Ramos (cell line): ENCODE measurements around the gene IGSF9B.

Source experiments
- in situ Hi-C: fragments of 300-500 bp; cut with MboI; formaldehyde crosslinking; loops from one replicate; pipeline ENCODE4 v1.14.3; 2022; ENCODE audit warnings: low sequenced_read_pairs; ENCODE audit not compliant: unreplicated experiment

Gene IGSF9B

DNA sequence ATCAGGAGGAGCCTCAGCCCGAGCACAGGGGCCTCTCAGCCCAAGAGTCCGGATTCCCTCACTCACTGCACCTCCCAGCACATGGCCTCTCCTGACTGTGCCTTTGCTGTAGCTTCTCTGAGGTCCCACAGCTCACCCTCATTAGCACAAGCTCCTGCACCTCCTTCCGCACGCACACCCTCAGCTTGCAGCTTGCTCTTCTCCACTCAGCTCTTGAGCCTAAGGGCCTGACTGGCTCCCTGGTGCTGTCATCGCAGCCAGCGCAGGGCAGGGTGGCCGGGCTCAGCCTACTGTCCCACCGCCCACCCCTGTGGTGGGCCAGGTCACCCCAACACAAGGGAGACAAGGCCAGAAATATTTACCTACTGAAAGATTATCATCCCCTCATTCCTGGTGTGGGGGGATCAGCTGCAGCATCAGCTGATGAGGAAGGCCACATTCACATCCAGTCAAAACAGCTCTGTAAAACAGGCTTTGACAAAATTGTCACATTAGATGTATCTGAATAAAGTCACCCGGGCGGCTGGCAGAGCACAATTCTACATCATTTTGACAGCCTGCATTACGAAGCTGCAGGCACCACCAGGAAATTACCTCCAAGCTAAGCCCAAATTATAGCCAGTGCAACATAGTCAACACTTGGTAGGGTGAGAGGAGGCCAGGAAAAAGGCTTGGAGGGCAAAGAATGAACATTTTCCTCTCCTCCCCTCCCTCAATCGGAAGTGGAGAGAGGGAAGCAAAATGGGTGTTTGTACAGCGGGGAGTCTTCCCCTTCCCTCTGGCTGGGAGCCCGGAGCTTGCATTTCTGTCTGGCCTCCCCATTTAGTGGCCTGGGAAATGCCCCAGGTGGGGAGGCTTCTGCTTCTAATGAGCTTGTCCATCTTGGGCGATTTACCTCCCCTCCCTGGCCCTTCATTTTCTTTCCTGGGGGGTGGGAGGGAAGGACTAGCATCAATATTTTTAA, 29.5 kb upstream of the IGSF9B start:
- in situ Hi-C loops: no loop called here

DNA sequence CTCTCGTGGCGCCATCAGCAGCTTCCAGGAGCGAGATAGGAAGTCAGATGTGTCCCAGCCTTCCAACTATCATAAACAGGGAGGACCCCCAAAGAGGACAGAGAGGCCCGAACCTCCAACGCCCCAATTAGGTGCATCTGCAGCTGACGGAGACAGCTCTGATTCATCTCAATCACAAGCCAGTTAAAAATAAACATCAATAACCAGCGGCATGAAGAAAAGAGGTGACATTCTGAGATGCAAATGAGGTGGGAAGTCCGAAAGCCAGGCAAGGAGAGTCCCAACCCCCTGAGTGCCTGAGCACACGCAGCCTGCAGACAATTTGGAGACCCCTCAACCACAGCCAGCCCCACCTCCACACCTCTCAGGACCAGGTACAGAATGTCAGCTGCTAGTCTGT, 28.1 kb upstream of the IGSF9B start:
- in situ Hi-C loops: no loop called here

DNA sequence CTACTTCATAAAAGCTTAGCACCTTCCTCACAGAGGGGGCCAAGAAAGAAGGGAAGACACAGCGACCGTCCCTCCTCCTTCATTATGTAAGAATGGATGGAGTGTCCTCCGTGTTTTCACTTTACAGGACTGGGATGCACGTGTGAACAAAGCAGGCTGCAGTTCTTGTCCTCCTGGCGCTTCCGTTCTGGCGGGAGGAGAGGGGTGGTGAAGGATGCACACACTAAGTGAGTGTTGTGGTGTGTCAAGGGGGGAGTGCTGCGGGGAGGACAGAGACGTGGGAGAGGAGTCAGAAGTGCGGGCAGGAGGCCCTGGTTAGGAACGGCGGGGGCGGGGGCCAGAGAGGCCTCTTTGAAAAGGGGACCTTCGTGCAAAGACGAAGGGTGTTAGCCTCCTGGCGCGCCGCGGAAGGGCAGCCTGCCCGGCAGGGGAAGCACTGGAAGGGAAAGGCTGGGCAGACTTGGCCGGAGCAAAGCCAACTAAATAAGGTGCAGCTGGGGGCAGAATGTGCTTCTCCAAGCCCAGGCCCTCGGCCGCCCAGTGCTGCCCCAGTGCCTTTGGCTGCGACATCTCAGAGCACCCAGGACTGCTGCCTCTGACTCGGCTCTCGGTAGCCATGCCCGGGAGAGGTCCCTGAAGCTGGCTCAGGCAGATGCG, 27.0 kb upstream of the IGSF9B start:
- in situ Hi-C loops: no loop called here

DNA sequence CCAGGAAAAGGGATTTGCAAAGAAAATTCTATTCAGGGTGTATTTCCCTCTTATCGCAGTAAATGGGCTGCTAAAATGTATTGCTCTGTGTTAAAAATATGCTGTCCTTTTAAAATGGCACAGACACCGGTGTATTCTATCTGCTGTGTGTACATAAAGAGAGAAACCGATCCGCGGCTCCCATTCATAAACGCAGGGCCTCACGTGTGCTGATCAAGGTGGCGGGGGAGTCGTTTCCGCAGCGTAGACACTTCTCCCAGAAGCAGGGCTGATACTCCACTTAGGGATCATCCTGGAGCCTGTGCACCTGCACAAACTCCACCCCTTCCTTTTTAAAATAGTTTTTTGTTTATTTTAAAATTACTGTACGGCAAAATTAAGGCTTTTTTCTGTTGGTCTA, 26.1 kb upstream of the IGSF9B start:
- in situ Hi-C loops: no loop called here

DNA sequence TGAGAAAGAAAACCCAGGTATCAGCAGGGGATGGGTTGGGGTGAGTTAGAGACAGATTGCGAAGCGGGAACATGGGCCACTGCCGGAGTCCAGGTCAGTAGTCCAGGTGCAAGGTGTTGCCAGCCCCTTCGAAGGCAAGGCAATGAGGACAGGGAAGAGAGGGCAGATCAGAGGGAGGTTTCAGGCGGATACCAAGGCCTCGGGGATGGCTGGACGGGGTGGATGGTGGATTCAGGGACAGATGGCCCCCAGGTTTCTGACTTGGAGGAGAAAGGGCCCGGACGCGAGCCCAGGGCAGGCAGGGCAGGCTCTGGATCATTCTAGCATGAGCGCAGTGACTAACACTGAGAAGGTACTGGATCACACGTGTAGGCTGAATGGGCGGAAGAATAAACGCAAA, 25.4 kb upstream of the IGSF9B start:
- in situ Hi-C loops: no loop called here

DNA sequence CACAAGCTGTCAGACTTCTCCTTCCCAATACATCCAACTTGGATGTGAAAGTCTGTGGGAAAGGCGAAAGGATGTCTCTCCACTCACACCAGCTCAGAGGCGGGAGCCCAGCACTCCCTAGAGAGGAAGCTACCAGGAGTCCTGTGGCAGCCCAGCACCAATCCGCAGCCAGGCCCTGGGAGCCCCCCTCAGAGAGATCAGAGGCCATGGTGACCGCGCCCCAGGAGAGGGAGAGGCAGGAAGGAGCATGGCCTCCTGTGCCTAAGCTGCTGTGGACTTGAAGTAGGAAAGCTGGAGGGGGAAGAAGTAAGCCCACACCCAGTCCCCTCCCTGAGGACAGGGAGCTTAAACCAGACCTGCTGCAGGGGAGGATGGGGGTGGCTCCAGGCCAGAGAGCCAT, 24.4 kb upstream of the IGSF9B start:
- in situ Hi-C loops: no loop called here

DNA sequence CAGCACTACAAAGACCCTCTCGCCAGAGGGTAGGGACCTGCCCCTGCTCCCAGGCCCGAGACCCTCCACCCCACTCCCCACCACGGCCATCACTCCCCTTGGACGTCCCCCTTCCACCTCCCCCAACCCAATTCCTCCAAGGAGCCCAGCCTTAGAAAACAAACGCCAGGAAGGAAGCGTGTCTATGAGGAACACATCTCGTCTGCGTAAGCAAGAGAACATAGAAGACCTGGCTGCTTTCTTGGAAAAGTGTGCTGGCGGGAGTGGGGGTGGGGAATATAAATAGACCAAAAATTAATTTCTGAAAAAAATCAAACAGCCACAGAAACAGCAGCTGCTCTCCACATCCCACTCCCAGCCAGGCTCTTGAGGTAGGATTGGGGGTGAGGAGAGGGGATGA, 23.9 kb upstream of the IGSF9B start:
- in situ Hi-C loops: no loop called here

DNA sequence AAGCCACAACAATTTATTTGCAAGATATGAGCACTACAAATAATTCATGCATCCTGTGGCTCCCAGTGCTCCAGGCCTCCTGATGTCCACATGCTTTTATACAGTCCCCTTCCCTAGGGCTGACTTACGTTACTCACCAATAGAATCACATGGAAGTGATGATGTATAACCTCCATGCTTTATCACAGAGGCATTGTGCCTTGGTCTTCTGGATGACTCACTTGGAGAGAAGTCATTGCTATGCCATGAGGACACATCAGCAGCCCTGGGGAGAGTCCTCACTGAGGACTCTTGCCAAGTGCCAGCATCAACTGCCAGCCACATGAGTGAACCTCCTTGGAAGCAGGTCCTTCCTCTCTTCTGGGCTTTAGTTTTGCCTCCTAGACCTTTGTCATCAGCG, 22.0 kb upstream of the IGSF9B start:
- in situ Hi-C loops: no loop called here

DNA sequence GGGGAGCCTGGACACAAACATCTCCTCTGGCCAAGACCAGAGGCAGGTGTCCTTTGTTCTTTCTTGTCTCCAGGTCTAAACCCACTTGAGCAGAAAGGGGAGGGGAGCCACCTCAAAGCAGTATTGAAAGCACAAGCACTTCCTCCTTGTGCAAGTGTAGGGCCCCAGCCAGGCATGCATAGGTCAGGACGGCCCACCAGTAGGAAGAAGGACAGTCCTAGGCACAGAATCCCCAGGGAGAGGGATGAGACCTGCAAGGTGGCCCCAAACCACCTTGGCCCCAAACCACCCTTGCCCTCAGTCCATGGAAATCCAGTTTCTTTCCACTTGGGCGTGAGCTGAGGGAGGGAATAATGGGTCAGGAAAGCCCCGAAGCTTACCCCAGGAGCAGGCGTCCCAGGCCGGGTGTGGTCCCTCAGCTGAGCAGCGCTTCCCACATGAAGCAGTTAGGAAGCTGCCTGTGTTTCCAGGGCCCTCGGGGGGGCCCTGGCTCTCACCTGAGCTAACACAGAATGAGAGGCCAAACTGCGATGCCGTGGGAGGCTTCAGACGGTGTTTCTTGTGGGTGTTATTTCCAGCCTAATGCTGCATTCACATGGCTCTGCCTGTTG, 20.4 kb upstream of the IGSF9B start:
- in situ Hi-C loops: no loop called here

DNA sequence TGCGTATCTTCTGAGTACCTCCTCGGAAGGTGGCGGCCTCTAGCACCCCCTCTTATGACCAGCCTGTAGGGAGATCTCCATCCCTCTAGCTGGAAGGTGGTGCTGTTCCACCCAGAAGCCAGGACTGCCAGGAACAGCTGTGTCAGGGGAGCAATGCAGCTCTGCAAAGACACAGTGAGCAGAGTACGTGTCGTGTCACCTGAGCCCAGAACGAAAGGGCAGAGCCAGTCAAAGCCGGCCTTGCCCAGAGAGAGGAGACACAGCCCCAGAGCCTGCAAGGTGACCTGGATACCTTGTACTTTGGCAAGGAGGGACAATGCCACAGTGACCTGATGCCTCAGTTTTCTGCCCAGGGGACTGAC, 18.7 kb upstream of the IGSF9B start:
- in situ Hi-C loops: no loop called here

DNA sequence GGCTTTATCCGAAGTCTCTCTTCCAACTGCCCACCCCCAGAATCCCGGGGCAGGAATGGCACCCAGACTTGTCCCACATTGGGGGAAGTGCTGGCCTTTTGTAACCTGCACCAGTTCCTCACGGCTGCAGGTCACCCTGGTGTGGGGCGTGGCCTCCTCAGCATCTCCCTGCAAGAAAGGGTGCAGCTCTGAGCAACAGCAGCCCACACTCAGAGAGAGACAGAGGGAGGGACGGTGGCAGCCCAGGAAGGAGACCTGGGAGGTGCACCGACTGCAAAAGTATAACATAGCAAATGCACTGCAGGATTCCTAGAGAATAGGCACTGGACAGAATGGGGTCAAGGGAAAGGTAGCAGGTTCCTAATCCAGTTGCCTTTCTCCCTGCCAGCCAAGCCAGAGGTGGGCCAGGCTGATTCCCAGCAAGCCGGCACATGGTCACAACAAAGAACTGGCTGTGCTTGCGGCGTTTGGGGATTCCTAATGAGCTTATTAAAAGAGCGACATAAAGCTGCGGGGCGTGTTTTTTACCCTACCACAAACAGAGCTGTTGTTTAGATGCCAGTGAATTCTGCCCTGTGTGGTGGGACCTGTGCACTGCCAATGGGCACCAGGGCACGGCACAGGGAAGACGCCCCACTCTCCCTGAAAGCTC, 18.2 kb upstream of the IGSF9B start:
- in situ Hi-C loops: no loop called here

DNA sequence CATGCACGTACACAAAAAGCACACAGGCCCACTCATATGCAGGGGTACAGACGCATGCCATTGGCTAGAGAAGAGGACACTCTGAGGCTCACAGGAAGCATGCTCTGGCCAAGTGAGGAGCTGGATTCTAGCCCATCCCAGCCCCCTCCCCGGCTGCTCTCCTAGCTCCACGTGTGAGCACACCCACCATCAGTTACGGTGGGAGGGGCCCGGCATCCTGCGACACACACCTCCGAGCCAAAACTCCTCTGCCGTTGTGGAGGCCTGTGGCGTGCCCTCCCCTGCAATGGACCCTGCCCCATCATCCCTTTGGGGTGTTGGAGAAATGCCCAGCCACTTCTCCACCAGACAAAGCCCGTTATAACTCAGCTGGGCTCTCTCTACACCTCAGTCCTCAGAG, 15.1 kb upstream of the IGSF9B start:
- in situ Hi-C loops: no loop called here

DNA sequence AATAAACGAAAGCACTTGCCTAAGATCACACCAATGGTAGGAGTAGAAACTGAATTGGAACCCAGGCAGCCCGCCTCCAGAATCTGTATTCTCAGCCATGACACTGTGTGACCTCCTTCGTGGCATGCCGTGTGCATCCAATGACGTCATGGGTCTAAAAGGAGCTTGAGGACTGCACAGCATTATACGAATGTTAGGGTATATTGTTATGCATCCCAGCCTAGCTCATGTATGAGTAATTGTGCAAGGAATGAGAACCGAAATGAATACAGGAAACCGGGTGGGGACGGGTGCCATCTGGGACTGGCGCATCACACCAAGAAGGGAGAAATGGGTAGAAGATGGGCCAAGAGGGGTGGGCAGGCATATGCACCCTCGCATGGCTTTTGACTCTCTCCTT, 12.3 kb upstream of the IGSF9B start:
- in situ Hi-C loops: no loop called here

DNA sequence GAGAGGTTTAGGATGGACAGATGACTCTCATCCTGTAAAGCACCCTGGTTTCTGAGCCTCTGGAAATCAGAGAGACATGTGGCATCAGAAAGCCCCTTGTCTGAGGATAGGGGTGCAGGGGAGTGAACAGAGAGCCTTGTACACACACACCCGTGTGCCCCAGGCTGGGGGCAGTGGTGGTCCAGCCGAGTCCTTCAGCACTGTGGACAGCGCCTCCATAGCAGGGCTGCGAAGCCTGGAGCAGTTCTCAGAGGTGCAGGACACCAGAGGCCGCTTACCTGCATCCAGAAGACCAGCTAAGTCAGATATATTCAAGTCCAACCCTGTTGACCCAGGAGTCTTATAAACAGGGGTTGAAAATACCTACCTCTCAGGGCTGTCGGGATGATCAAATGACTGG, 11.5 kb upstream of the IGSF9B start:
- in situ Hi-C loops: no loop called here

DNA sequence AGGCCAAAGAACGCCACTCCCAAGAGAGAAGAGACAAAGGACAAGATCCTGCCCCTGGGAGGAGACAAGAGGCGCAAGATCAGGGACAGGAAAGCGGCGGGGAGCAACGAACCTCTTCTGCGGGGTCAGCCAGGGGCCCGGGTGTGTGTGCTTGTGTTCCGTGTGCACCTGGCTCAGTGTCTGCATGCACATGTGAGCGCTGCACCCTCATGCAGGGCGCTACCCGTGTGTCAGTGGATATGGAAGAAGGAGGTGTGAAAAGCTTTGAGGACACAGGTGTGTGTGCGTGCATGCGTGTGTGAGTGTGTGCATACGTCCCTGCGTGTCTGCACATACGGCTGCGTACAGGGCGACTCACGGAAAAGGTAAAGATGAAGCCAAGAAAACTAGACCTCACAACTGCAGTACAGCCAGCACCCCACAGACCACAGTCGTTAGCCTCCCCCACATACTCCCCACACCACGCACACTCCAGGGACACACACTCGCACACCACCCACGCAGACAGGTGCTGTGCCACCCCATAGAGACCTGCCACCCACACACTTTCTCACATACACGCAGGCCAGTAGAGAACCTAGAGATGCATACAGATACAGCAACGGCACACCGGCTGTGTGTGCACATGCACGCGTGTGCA, 11.0 kb upstream of the IGSF9B start:
- in situ Hi-C loops: no loop called here

DNA sequence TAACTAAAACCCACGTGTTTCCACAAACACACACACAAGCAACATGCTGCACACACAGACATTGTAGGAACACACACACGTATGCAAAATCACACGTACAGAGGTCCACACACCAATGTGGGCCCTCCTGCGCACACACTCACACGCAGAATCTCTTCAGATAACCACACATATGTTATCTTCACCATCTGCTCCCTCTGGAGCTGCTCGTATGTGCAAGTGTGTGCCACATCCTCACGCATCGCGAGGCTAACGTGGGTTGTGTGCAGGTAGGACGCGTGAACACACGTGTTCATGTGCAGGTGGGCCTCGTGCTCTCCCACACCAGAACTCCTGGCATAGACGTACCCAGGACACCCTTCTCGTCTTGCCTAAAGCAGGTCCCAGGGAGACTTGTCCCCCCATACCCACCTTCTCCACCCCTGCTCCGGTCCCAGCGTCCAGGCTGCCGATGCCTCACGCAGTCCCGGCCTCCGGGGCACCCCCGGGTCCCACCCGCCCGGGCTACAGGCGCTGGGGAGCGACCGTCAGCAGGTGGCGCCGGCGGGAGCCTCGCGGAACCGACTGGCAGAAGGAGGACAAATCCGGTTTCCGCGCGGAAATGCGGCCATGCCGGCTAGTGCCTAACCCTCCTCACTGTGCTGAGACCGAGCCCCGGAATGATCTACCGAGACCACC, 10.3 kb upstream of the IGSF9B start:
- in situ Hi-C loops: no loop called here

DNA sequence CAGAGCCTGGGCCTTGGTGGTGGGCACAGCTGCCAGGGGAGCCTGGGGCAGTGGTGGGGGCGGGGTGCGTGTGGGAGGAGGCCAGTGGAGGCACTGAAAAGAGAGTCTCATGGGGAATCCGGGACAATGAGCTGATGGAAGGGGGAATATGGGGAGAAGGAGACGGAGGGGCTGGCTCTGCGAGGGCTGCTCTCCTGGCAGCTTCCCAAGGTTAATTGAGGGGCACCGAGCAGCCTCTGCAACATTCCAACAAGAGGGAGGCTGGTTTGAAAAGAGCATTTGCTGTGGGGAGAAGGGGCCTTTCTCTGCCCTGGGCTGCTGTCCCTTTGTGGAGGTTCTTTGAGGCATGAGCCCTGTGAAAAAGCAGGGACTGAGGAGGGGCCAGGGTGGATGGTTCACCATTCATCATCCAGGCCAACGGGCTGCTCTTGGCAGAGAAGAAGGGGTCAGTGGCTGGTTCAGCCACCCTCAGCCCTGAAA, 9.4 kb upstream of the IGSF9B start:
- in situ Hi-C loops: no loop called here

DNA sequence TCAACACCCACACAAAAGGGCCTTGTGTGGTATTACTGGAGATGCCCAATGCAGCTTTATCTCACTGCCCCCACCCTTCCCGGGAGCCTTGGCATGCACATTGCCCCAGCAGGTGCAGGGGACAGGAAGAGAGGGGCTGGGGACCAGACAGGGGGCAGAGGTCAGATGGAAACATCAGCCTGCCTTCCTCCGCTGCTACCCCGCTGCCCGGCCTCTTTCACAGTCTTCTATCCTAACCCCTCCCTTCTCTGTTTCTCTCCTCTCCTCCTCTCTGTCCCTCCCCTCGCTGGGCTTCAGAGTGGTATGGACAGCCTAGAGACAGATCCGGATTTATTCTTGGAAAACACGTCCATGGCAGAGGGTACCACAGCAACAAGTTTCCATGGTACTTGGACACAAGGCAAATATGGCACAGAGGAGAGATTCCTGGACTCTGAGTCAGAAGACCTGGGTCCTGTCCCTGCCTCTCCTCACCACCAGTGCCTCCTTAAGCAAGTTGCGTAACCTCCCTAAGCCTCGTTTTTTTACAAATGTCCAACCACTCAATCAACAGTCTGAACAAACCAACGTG, 8.3 kb upstream of the IGSF9B start:
- in situ Hi-C loops: no loop called here

DNA sequence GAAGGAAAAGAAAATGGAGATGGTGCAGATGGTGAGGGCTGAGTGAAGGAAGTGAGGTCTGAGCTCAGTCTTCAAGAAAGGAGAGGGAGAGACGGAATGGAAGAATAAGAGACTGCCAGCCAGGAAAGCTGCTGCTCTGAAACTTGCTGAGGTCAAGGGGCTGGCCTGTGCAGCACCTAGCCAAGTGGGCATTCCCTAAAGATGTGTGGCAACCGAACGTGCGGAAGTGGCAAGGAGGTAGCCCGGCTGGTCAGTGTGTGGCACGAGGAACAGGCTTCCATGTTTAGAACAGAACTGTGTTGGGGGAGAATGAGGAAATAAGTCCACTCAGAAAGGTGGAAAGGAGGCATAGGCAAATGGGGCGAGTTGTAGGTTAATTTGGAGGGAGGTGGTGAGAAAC, 7.6 kb upstream of the IGSF9B start:
- in situ Hi-C loops: no loop called here
